ENCODE data around the gene NUP42.
A peak's percentile ranks its signal among the peaks of the same experiment; 100 is the strongest.
"Not testable (repeated sequence)": the region's sequence is repeated elsewhere in the genome, so short reads cannot be mapped to it uniquely, and the experiment has no call there.

The NUP42 gene, protein sequence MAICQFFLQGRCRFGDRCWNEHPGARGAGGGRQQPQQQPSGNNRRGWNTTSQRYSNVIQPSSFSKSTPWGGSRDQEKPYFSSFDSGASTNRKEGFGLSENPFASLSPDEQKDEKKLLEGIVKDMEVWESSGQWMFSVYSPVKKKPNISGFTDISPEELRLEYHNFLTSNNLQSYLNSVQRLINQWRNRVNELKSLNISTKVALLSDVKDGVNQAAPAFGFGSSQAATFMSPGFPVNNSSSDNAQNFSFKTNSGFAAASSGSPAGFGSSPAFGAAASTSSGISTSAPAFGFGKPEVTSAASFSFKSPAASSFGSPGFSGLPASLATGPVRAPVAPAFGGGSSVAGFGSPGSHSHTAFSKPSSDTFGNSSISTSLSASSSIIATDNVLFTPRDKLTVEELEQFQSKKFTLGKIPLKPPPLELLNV

DNA sequence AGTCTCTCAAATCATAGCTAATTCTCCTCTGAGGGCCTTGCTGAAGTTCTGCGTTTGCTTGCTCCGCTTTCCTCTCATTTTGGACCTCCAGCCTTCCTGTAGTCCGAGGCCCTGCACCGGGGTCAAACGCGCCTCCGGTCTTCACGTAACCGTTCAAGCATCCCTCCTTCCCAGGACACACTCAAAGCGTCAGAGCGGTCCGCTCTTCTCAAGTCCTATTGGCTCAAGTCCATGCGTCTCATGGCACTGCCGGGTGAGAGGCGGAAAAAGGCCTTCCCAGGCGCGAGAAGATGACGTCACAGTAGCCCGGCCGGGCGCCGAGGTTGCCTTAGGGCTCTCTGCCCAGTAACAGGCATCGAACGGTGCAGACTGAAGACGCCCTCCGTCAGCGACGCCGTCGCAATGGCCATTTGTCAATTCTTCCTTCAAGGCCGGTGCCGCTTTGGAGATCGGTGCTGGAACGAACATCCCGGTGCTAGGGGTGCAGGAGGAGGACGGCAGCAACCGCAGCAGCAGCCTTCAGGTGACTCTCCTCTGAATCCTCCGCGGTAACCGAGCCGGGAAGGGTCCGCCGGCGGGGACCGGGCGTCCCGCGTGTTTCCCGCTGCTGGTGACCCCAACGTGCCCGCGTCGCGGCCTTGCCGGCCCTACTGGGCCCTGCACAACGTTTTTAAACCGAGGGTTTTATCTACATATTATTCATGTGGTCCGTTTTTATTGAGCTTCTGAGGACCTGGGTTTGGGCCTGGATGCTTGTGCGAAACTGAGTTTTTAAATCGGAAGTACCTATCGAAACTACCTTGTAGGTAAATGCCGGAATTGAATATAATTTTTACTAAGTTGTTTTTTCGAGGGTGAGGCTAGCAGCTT is at the start of gene NUP42:
NUP42 (plus strand) TSS at position 365 of the 870 bp plus-strand sequence; CDS start at position 403, 38 bp downstream.
- peak; percentile 79 for FAIRE-seq

DNA sequence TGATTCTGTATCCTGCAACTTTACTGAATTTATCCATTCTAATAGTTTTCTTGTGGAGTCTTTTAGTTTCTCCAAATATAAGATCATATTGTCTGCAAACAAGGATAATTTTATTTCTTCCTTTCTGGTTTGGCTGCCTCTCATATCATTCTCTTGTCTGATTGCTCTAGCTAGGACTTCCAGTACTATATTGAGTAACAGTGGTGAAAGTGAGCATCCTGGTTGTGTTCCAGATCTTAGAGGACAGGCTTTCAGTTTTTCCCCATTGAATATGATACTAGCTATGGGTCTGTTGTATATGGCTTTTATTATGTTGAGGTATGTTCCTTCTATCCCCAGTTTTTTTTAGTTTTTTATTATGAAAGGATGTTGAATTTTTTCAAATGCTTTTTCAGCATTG is 48.1 kb upstream of the NUP42 start:
- FAIRE-seq = no peak

DNA sequence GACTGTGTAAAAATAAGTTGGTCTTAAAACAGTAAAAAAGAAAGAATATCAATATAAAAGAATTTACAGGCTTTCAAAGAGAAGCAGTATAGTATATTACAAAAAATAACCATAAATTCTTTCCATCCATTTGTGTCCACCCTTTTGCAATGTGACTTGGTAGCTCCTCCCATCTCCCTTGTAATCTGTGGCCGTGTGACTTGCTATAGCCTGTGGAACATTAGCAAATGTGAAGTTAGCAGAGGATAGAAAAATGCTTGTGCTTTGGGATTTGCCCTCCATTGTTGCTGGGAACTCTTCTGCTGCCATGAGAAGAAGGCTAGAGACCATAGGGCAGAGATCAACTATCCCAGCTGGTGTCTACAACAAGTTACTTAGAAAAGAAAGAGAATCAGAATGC is 46.1 kb upstream of the NUP42 start:
- no peak for FAIRE-seq

DNA sequence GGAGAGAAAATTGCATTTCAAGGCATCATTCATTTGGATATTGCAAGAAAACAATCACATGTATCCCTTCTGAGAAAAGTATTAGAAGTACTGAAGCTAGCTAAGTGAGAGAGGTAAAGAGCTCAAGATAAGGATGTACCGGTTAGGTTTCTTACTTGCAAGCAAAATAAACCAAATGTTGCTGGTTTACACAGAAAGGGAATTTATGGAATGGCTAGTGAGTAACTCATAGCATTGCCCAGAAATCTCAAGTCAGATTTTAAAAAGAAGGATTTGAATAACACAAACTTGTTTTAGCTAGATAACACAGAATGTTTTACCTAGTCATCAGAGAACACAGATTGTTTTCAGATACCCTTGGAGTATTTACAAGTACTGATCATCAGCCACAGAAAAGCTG is 45.6 kb upstream of the NUP42 start:
- FAIRE-seq = no peak

DNA sequence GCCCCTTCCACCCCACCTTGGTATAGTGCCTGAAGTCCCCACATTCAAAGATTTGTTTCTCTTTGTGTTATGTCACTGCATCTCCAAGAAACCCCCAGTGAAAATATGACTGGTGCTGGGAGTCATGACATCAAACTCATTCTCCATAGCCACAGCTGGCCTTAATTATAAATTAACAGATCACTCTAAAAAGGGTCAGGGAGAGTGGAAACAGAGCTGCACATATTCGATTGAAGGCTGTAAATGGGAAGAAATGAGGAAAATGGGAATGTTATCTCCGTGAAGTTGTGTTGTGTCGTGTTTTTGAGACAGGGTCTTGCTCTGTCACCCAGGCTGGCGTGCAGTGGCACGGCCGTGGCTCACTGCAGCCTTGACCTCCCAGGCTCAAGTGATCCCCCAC is 24.2 kb upstream of the NUP42 start:
- no peak for FAIRE-seq

DNA sequence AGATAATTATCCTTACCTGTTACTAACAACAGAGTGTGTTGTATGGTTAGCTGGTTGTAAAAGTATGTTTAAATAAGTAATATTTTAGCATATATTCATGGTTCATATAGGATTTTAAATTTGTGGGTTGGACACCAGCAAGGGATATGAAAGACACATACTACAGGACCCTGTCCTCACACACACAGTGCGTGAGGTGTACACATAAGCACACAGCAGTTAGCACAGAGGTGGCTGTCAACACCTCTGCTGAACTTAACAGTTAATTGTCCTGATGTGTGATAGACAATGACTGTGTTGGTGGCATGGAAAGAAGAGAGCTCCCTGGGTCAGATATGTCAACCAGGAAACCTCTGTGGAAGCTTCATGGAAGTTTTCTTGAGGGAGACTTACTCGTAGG is 23.3 kb upstream of the NUP42 start:
- FAIRE-seq = no peak

DNA sequence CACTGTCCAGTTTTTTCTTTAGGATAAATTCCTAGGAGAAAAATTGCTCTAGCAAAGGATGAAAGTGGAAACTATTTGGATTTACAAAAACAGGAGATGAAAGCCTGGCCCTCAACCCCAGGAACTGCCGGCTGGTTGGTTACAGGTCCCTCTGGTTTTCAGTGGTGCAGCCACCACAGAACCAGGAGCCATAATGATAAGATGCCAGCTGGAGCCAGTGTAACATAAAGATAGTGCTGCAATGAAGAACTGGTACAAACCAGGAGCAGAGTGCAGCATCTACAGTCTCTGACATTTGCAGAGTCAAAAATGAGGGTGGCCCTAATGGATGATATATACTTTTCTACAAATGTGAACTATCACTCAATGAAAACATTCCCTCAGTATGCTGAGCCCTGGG is 20.4 kb upstream of the NUP42 start:
- no peak for FAIRE-seq

DNA sequence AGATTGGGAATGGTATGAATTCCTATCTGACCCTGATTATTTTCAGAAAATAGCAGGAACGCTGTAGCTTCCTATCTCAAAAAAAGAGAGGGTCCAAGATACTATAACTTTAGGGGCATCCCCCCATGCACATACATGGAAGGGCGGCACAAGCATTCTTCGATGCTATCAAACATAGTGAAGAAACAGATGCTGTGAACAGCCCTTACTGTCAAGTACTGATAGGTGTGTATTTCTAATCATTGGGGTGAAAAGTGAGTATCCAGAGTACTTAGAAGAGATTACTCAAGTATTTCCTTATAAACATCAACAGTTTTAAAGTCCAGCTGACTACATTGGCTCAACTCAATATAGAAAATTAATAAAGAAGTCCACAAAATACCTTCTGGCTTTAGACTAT is 17.0 kb upstream of the NUP42 start:
- FAIRE-seq = no peak

DNA sequence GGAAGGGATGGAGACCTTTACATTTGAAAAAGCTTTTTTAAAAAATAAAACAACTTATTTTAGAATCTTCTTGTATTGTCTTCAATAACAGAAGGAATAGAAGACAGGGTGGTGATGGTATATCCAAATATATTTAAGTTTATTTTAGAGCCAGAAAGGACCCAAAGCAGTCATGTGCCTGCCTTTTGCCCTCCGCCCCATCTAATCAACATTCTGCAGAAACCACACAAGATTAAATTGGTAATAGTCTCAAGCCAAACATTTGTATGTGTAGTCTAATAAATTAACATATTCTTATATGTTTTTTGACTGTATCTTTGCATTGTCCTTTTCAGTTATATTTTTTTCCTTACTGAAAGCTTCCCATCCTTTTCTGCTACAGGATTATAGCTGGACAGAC is 16.5 kb upstream of the NUP42 start:
- FAIRE-seq = no peak

DNA sequence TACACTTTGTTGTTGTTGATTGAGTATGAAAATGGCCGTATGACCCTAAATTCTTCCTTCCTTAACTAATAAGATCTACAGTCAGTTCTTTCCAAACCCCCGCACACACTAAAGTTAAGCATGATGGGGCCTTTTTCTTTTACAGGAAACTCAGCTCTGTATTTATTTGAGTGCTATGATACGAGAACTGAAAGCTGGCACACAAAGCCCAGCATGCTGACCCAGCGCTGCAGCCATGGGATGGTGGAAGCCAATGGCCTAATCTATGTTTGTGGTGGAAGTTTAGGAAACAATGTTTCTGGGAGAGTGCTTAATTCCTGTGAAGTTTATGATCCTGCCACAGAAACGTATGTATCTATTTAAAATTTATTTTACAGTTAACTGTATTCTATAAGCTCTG is 14.2 kb upstream of the NUP42 start:
- no peak for FAIRE-seq

DNA sequence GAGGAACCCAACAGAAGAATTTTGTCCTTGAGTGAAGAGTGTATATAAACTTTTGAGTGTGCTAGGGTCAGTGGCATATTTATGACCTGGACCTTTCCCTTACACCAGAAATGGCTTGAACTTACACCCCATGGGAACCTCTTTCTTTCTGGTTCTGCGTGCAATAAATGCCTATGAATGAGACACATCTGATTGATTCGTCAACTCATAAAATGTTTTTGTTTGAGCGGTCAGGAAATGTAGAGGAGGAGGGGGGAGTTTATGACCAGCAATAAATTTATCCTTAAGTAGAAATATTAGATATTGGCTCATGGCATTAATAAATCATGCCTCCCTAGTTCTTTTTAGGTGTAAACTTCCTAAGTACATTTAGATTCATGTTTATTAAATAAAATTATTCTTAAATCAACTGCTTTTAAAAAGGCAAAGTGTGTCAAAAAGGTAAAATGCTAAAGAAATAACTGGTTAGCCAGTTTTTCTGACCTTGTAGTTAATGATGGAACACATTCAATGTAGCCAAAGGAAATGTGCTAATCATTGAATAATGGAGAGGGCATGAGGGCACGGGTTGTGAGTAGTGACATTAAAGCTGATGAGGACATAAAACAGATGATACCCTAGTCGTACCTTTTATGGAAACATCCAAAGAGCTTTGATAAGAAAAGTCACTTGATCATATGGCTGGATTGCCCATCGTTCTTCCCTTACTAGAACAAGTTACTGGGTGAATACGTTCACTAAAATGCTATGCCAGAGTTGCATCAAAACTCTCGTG is 13.6 kb upstream of the NUP42 start:
- FAIRE-seq = no peak

DNA sequence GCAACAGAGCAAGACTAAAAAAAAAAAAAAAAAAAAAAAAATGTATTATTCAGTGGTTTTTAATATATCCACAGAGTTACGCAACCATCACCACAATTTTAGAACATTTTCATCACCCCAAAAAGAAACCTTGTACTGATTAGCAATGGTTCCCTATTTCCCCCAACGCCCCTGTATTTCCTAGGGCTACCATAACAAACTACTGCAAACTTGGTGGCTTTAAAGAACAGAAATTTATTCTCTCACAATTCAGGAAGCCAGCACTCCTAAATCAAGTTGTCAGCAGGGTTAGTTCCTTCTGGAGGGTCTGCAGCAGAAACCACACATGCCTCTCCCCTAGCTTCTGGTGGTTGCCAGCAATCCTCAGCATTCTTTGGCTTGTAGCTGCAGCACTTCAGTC is 5.9 kb upstream of the NUP42 start:
- no peak for FAIRE-seq

DNA sequence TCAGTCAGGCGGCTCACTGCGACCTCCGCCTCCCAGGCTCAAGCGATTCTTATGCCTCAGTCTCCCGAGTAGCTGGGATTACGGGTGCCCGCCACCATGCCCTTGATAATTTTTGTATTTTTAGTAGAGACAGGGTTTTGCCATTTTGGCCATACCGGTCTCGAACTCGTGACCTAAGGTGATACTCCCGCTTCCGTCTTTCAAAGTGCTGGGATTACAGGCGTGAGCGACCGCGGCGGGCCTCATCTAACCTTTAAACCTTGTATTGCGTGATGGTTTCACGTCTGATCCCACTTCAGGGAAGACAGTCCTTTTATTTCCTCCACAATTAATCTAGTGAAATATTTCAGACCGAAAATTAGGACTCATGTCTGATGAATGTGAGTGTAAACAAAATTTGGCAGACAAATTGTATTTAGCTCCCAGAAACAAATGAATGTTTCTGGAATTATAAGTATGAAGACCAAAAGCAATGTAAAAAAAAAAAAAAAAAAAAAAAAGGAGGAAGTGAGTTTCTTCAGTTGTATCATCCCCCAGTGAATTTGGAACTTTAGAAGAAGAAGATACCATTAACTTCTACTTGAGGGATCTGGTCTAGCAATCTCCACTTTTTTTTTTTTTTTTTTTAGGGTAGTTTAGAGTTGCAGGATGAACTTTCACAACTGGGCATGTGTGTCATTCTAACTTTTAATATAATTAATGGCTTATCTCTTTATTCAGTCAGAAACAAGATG is 1.6 kb downstream of the NUP42 start:
- no peak for FAIRE-seq

DNA sequence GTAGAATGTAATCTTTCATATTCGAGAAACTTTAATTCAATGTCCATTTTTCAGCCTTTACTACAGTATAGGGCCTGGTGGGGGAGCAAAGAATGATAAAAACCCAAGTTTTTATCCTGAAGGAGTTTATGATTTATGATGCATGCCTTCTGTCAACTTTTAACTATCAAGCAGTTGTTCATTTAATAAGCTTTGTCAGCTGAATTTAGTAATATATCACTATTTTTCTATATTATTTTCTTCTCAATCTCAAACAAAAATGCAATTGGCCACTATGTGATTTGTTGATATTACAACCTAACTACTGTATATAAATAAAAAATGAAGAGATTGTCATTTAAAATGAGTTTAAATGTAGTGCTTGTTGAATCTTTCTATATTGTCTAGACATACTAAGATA is 2.4 kb downstream of the NUP42 start:
- FAIRE-seq = no peak

DNA sequence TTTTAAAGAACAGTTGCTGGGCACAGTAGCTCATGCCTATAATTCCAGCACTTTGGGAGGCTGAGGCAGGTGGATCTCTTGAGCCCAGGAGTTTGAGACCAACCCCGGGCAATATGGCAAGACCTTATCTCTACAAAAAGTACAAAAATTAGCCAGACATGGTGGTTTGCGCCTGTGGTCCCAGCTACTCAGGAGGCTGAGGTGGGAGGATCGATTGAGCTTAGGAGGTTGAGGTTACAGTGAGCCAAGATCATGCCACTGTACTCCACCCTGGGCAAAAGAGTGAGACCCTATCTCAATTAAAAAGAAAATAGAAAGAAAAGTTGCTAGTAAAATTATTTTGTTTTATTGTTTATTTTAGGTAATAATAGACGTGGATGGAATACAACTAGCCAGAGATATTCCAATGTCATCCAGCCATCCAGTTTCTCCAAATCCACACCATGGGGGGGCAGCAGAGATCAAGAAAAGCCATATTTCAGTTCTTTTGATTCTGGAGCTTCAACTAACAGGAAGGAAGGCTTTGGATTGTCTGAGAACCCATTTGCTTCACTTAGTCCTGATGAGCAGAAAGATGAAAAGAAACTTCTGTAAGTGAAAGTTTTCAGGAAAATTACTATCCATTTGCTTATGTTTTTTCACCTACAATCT is 3.0 kb downstream of the NUP42 start:
- no peak for FAIRE-seq

DNA sequence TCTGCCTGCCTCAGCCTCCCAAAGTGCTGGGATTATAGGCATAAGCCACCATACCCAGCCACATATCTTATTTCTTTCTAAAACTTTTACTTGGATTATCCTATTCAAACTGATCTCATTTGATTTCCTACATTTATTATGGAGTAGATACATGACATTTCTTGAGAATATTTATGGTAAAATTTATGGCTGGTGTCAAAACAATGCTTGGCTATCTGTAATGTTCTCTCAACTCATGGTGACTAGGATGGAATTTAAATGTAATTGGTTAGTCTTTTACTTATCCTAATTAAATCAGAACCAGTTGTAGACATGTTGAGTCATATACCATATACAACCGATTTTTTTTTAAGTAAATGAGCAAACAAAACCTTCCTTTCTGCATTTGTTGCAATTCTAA is 4.1 kb downstream of the NUP42 start:
- FAIRE-seq = no peak

DNA sequence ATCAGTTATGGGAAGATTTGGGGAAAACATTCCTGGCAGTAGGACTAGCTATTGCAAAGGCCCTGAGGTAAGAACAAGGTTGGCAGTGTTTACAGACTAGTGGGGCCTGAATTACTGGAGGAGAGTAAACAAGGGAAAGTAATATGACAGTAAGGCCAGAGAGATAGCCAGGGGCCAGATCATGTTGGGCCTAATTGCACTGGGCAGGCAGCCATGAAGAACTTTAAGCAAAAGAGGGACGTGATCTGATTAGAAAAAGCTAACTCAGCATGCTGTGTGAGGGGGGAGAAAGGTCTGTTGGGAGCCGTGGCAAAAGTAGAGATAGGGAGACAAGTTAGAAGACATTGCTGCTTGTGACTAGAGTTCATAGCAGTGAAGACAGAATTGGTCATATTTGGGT is 9.2 kb downstream of the NUP42 start:
- no peak for FAIRE-seq

DNA sequence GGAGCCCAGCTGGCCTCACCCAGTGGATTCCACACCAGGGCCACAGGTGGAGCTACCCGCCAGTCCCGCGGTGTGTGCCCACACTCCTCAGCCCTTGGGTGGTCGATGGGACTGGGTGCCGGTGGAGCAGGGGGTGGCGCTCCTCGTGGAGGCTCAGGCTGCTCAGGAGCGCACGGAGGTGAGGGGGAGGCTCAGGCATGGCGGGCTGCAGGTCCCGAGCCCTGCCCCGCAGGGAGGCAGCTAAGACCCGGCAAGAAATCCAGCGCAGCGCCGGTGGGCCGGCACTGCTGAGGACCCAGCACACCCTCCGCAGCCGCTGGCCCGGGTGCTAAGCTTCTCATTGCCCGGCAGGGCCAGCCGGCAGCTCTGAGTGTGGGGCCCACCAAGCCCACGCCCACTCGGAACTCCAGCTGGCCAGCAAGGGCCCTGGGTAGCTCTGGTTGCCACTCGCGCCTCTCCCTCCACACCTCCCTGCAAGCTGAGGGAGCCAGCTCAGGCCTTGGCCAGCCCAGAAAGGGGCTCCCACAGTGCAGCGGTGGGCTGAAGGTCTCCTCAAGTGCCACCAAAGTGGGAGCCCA is 11.9 kb downstream of the NUP42 start:
- FAIRE-seq = not testable (repeated sequence)

DNA sequence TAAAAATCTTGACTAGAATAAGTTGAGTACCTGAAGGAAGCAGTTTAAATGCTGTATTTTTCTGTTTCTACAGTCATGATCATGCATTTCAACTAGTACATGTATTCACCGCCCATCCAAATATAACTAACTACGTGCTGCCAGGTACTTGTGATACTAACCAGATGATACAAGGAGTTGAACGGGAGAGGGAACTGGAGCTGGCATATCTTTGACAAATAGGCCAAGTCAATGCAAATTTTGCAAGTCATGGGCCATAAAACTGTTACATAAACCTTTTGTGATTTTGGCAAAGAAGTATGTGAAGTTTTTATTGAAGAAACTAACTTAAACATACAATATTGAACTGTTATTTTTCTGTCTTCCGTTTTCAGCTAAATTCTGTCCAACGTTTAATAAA is 14.5 kb downstream of the NUP42 start:
- FAIRE-seq = no peak

DNA sequence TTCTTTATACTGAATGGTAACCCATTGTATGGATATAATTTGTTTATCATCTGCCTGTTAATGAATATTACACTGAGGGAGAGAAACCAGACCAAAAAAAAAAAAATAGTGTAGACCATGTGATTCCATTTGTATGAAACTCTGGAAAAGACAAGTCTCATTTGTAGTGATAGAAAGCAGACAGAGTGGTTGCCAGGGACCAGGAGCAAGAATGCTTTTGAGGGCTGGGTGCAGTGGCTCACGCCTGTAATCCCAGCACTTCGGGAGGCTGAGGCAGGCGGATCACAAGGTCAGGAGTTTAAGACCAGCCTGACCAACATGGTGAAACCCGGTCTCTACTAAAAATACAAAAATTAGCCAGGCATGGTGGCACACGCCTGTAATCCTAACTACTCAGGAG is 15.9 kb downstream of the NUP42 start:
- not testable (repeated sequence) for FAIRE-seq

DNA sequence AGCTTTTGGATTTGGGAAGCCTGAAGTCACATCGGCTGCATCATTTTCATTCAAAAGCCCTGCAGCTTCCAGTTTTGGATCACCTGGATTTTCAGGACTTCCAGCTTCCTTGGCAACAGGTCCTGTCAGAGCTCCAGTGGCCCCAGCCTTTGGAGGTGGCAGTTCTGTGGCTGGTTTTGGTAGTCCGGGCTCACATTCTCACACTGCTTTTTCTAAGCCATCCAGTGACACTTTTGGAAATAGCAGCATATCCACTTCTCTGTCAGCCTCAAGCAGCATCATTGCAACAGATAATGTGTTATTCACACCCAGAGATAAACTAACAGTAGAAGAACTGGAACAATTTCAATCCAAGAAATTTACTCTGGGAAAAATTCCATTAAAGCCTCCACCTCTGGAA is 18.5 kb downstream of the NUP42 start:
- no peak for FAIRE-seq

DNA sequence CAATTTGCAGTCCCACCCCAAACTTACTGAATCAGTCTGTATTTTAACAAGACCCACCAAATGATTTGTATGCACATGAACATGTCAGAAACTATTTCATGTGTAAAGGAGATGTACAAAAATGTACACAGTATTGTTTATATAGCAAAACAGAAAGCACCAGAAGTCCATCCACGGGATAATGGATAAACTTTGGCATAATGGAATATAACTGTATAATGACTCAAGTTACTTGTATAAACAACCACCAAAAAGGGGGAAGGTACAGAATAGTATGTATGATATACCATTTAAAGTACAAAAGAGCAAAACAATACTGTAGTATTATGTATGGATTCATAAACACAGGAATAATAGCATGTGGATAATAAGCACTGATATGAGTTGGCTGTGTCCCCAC is 22.4 kb downstream of the NUP42 start:
- no peak for FAIRE-seq
